ENCODE data around the gene PPP2R2B.

- TF ChIP-seq CTCF (IDR thresholded peaks at IDR 0.05) (no peak), EP300 (IDR thresholded peaks at IDR 0.05; ENCODE audit: low read depth) (no peak), POLR2A (IDR thresholded peaks at IDR 0.05) (no peak), POLR2AphosphoS5 (IDR thresholded peaks at IDR 0.05) (no peak)
These were observed 25.2 kb upstream of the PPP2R2B start for GRCh38 chr5:146903789-146904188.

Data from transverse colon (tissue), 4 donors.